GM18499 (cell line): ENCODE data around the gene DYNC1LI1.
"Not testable (repeated sequence)": the region's sequence is repeated elsewhere in the genome, so short reads cannot be mapped to it uniquely, and the experiment has no call there.

Experiments used
- ATAC-seq: cut with Tn5 transposase; IDR thresholded peaks from one replicate; pipeline ENCODE4 v1.9.1; 2021; ENCODE audit warnings: moderate number of reproducible peaks; ENCODE audit not compliant: insufficient read depth, unreplicated experiment

The DYNC1LI1 gene

DNA sequence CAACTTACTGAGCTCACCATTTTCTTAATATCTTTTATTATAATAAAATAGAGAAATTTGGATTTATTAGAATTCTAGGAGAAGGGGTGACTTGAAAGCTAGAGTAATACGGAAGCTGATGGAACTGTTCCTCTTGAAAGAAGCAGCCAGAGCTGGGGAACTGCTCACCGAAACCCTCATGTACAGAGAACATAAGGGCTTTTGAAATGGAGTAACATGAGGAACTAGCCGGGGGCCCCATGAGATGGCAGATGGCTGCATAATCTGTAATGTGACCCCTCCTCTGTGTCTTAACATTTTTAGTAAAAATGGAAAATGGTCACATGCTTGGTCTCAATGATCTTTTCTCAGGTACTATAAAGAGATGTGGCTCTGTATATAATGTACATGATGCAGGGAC, 15.7 kb upstream of the DYNC1LI1 start:
- ATAC-seq: no peak

DNA sequence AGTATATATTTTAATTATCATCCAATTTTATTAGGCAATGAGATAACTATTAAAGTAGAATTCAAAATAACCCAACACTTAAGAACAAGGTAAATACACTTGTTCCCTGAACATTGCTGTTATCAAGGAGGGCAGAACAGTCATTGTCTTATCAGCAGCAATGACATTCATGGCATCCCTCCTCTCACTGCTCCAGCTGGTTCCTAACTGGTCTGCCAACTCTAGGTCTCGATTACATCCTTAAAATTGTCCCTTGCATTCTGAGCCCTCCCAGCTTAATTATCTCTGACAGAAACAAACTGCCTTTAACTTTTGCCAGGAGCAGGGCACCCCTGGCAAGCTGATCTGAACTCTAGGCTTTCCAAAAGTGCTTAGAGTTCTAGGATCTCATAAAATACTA, 14.0 kb upstream of the DYNC1LI1 start:
- no peak for ATAC-seq

DNA sequence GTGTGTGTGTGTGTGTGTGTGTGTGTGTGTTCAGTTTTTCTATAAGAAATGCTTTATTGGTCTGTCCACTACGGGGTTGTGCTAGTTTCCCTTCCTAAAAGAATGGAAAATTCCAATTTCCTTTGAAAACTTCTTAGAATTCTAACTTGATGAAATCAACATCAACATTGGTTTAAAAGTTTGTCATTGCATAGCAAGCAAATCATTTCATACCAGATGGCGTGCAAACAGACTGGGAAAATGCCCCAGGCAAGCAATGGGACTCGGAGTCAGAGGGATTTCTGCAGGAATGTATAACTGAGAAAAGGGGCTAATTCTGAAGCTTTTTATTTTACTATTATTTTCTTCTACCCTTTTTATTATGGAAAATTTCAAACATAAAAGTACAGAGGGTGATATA, 13.1 kb upstream of the DYNC1LI1 start:
- no peak for ATAC-seq

DNA sequence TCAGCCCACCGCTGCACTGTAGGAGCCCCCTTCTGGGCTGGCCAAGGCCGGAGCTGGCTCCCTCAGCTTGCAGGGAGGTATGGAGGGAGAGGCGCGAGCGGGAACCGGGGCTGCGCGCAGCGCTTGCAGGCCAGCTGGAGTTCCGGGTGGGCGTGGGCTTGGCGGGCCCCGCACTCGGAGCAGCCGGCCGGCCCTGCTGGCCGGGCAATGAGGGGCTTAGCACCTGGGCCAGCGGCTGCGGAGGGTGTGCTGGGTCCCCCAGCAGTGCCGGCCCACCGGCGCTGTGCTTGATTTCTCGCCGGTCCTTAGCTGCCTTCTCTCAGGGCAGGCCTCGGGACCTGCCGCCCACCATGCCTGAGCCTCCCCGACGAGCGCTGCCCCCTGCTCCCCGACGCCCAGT, 8.0 kb upstream of the DYNC1LI1 start:
- ATAC-seq: not testable (repeated sequence)

DNA sequence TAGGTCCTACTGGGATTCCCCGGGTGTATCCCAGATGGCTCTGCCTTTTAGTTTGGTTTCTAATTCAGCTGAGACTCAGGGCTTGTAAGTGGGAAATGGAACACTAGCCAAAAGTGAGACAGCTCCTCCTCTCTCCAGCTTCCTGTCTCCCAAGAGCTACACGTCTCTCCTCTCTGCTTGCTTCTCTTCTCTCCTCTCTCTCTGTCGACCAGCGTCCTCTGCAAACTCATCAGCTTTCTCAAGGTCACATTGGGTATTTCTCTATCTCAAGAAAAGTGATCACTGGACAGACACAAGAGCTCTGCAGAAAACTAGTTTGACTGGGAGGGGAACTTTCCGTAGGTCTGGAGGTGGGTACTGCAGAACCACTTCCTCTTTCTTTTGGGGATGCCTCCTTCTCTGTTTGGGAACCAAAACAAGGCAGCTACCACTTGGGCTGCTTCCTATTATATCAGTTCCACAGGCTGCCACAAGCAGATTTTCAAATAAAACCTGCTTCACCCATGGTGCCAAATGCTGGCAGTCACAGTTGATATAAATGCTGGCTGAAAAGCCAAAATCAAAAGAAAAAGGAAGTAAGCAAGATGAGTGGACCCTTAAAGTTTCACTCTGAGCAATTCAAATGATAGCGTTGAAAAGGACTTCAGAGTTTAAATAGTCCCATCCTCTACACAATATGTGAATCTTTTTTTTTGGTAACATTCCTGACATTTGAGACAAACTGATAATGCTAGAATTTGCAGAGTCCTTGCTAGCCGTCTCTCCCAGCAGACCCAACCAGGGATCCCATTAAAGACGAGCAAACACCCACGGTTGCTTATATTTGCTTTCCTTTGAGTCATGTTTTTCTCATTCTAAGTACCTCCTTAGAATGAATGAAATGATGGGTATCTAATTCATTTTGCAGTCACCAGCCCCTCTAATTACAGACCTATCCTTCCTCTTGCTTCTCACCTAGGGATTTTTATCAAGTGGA, 7.2 kb upstream of the DYNC1LI1 start:
- peak; percentile 67 for ATAC-seq

DNA sequence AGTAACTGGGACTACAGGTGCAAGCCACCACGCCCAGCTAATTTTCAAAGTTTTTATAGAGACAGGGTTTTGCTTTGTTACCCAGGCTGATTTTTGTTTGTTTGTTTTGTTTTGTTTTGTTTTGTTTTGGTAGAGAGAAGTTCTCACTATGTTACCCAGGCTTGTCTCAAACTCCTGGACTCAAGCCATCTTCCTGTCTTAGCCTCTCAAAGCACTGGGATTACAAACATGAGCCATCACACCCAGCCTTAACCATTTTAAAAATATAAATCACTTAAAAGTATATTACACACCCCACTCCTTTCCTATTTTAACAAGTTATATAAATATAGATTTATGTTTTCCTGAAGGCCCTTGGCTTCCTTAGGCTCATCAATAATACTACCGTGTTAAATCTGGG, 6.5 kb upstream of the DYNC1LI1 start:
- no peak for ATAC-seq

DNA sequence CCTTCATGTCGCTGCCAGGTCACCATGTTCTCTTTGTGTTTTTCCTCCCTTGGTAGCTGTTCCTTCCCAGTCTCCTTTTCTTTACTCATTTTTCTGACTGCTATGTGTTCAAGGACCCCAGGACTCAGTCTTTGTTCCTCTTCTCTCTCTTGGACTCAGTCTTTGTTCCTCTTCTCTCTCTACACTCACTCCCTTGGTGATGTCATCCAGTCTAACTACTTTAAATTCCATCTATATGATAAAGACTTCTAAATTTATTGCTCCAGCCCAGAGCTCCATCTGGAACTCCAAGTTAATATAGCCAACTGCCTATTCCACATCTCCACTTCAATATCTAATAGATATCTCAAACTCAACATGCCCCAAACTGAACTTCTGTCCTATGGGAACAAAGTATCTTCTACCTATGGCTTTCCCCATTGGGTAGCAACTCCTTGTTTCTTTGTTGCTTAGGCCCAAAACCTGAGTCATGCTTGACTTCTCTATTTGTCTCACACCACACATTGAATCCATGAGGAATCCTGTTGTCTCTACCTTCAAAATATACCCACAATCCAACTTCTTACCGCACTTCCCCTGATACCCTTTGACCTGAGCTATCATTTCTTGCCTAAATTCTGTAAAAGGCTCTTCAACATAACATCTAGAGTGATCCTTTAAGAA, 4.9 kb upstream of the DYNC1LI1 start:
- no peak for ATAC-seq

DNA sequence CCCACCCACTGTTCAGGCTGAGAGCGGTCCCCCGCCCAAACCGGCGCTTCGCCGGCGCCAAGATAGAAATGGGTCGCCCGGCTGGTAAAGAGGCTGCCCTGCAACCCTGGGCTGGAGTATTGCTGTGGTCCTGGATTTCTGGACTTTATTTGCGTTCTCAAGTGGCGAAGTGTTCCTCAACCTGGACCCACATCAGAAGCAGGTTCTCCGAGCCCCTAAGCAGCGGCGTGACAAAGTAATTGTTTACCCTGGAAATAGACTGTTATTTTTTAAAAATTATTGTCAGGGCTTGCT, 481 bp upstream of the DYNC1LI1 start:
- ATAC-seq: peak; percentile 24

DNA sequence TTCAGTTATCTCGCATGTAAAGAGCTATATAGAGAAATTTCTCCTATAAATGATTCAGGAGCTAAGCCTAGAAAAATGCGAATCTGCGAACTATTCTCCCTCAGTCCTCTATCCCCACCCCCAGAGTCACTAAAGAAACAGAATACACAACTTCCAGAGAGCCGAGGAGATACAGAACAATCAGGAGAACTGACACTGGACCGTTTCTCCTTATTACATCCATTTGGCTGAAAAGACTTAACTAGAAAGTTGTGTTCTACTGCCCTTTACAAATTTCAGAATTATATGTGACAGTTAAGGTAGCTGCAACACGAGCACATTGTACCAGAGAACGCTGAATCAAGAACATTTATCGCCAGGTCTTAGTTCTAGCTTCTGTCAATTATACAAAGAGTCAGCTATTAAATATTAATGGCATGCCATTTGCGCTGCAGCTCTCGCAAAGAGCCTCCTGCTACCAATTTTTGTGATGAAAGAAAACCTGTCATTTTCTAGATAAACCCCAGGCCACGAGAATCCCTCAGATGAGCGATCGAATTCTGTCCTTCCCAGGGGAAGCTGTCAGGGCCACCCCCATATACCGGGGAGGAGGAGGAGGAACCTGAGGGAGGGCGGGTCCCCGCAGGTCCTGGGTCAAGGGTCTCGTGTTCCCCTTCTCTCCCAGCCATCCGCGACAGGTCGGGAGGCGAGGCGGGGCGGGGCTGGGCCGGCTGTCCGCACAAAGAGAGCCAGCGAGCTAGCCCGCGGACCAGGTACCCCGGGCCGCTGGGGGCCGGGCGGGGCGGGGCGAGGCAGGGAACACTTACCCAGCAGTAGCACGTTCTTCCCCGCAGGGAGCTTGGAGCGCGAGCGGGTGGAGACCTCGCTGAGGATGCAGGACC, 878 bp downstream of the DYNC1LI1 start:
- peak; percentile 34 for ATAC-seq

DNA sequence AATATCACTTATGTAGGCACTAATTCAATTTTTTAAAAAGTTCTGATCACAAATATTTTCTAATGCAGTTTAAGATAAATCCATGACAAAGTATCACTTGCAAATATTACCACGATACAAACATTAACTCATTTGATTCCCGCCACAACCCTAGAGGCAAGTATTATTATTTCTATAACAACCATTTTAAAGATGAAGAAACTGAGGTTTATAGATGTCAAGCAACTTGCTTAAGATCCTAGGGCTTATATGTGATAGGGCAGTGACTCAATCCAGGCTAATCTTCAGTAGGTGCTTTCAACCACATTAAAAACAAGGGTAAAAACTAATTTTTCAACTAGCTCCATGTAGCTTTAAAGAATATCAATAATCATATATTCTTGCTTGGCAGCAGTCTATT, 1.7 kb downstream of the DYNC1LI1 start:
- ATAC-seq: no peak

DNA sequence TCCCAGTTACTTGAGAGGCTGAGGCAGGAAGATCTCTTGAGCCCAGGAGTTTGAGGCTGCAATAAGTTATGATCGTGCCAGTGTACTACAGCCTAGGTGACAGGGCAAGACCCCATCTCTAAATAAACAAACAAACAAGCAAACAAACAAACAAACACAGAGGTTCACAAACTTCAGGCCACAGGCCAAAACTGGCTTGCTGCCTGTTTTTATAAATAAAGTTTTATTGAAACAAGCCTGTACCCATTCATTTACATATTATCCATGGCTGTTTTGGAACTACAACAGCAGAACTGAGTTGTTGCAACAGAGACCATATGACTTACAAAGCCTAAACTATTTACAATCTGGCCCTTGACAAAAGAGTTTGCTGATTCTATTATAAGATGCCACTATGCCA, 6.5 kb downstream of the DYNC1LI1 start:
- ATAC-seq: no peak

DNA sequence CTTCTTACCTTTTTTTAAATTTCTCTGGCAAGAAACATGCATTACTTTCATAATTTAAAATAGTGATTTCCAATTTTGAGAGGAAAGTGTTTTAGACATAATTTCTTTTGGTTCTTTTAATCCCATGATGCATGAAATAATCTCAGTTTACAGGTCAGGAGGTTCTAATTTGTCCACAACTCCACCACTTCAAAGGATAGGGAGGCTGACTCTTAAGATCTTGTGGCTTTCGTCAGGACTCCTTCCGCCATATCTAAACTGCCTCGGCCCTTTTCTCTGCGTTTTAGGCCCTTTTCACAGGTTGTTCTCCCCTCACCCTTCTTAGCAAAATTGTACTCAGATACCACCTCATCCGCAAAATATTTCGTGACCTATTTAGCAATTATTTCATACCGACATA, 8.0 kb downstream of the DYNC1LI1 start:
- ATAC-seq: no peak

DNA sequence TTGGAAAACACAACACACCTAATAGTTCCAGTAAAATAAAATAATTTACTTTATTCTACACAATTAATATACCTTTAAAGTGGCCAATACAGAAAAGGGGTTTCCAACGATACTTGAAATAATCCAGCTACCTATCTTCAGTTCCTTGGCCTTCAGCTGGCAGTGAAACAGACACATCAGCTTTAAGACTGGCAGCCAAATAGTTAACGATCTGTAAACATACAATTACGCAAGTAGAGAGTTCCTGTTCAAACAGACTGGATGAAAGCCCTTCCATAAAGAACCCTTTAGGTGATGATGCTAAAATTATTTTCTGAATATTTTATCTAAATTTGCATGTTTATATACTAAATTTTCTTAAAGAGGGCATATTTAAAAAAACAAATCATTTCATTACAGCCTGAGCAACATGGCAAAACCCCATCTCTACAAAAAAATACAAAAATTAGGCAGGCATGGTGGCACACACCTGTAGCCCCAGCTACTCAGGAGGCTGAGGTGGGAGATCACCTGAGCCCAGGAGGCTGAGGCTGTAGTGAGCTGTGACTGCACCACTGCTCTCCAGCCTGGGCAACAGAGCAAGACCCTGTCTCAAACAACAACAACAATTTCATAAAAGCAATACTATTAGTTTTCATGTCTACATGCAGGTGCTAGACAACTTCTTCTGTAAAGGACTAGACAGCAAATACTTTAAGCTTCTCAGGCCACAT, 12.9 kb downstream of the DYNC1LI1 start:
- ATAC-seq: no peak

DNA sequence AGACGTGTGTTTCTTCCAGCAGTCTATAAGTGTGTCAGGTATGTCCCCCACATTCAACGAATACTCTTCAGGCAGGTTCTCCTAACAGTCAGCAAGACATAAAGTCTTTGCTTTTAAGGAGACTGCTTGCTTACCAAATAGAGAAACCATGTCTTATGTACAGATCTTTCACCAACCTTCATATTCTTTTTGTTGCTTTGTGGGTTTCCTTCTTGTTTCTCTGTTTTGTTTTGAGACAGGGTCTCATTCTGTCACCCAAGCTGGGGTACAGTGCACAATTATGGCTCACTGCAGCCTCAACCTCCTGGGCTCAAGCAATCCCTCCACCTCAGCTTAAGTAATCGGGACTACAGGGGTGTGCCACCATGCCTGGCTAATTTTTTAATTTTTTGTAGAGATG, 14.3 kb downstream of the DYNC1LI1 start:
- no peak for ATAC-seq

DNA sequence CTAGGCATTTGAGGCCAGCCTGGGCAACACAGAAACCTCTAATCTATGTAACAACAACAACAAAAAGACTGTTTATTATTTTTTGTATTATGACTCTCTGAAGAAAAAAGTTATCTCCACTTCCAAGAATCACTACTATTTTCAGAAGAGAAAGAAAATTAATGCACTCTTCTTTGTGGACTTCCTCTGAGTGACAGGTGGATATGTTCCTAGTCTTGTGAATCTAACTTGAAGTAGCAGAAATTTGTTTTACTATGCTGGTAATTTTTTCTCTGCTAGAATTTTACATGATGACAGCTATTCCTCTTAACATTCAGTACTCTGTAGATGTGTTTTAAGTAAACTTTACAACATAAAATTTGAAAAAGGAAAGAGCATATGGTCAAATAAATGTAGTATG, 16.7 kb downstream of the DYNC1LI1 start:
- ATAC-seq: no peak

DNA sequence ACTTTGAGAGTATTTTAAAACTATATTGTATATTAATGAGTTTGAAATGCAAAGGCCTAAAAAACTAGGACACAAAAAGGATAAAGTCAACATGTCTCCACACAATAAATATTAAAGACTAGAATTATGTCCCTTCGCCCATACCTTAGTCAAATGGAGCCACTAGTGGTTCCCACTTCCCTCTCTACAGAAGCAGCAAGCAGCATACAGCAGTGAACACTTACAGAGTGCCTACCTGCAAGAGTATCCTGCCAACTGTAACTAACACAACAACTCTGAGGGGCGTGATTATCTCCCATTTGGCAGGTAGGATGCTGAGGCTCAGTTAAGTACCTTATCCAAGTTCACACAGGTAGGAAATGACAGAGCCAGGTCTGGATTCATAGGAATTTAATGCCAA, 17.2 kb downstream of the DYNC1LI1 start:
- no peak for ATAC-seq

DNA sequence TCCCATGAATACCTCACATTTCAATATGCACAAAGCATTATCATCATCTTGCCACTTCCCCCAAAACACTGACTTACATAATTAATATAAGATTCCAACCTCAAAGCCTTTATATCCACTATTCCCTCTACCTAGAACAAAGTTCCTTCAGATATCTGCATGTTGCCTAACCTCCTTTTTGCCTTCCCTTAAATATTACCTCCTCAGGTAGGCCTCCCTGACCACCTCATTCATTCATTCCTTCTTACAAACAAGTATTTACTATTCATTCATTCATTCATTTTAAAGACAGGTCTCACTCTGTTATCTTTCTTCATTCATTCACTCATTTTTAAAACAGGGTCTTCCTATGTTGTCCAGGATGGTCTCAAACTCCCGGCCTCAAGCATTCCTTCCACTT, 18.6 kb downstream of the DYNC1LI1 start:
- ATAC-seq: no peak

DNA sequence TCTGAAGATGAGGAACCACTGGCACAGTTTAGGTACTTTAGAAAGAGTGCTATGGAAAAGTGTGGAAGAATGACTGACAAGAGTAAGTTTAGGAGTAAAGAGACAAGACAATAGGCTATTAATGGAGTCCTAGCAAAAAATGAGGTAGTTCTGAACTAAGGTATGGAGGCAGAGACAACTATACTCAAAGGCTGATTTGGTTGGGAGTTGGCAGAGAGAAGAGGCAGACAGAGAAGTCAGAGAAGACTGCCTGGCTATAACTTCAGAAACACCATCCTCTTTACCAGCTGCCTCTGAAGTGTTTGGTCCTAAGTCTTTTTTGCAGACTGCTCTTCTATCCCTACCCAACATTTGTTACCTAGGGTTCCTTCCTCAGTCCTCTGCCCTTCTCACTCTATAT, 19.2 kb downstream of the DYNC1LI1 start:
- no peak for ATAC-seq

DNA sequence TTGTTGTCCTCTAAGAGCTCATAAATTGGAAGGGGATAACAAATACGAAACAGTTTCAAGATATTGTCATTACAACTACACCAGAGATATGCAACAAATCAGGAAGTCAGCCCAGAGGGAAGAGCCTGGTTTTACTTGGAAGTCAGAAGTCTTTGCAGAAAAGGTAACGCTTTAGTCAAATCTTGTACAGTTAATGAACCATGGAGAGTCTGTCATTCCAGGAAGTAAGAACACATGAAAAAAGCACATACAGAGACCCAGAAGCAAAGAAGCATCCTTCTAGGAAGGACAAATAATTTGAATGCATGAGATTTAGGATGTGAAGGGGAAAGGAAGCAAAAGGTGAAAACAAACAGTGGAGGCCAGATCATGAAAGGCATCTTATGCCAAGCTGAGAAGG, 19.6 kb downstream of the DYNC1LI1 start:
- ATAC-seq: no peak

DNA sequence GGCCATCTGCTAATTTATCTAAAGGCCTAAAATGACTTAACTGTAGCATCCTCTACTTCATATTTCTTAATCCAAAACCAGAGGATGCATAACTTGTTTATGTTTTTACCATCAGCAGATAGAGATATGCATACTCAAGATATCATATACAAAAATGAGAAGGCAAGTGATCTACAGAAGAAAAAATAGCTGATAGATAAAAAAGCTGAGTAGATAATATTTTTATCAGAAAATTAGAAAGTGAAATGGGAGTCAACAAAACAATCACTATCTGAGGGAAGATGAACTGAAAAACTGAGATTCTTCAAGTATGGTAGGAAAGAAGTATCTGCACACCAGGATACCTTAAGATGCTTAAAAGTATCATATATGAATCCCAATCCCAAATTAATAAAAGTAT, 25.4 kb downstream of the DYNC1LI1 start:
- ATAC-seq: no peak
